HG02759 (cell line): ENCODE results near the gene LRIG3.
"Not testable (repeated sequence)": the region's sequence is repeated elsewhere in the genome, so short reads cannot be mapped to it uniquely, and the experiment has no call there.

ENCODE experiments used
- ATAC-seq: cut with Tn5 transposase; IDR thresholded peaks from one replicate; pipeline ENCODE4 v1.9.1; 2021; ENCODE audit warnings: mild to moderate bottlenecking, moderate library complexity; ENCODE audit not compliant: unreplicated experiment

LRIG3 gene

GRCh38 chr12:58860788-58861240 lies 59.5 kb downstream of the LRIG3 start:
- ATAC-seq, result no peak

- no peak for ATAC-seq
Measured at GRCh38 chr12:58860056-58860787, 60.1 kb downstream of the LRIG3 start.

GRCh38 chr12:58858030-58858429 lies 62.3 kb downstream of the LRIG3 start:
- ATAC-seq, result no peak

GRCh38 chr12:58857206-58857605 lies 63.1 kb downstream of the LRIG3 start:
- not testable (repeated sequence) for ATAC-seq

GRCh38 chr12:58855630-58856029 lies 64.7 kb downstream of the LRIG3 start:
- not testable (repeated sequence) for ATAC-seq

DNA sequence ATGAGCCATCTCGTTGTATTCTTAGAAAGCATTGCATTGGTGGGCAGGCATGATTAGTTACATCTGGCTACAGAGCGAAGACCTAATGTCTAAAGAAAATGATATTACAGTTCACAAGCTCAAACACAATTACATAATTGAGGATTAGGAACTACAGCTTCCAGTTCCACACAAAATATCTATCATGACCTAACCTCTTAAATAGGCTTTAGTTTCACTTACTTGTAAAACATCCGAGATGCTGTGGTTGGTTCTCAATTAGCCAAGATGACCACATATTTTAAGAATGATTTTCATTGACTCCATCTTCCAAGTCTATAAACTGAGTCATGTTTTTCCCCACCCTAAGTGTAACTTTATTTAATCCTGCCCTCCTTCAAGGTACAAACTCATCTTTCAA lies 69.5 kb downstream of the LRIG3 start:
- no peak for ATAC-seq

- no peak for ATAC-seq
Measured at GRCh38 chr12:58847901-58848600, 72.3 kb downstream of the LRIG3 start.

- ATAC-seq, result no peak
Measured at GRCh38 chr12:58844161-58844560, 76.1 kb downstream of the LRIG3 start.

GRCh38 chr12:58841058-58841798 lies 79.1 kb downstream of the LRIG3 start:
- ATAC-seq, result no peak

DNA sequence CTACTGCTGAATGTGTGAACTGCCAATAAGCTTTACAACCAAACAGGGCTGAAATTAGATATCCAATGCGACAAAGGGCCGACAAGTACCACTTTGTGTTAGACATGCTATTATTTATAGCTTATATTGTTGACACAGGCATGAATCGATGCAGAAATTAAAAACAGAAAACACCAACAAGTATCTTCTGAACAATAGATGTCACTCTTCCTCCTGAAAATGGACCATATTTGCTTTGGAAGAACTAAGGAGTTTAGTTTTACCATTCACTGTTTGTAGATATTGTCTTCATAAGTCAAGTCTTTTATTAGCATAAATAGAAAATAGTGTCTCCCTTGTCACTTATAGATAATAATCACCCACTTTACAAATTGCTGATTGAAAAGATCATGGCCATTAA lies 86.5 kb downstream of the LRIG3 start:
- no peak for ATAC-seq

DNA sequence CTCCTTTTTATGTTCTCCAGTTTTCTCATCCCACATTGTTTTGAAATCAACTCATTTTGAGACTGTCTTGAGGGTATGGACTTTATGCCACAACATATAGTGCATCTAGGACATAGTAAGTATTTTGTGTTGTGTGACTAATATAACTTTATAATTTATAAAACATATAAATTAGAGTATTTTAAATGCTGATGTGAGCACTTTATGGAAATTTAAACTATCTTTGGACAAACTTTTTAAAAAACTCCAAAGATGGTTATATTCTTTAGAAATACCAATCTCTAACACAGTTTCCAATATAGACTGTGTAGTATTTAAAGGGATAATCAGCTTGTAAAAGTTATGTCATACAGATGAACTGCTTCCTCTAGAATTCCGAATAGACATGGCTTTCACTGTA lies 87.4 kb downstream of the LRIG3 start:
- ATAC-seq, result no peak
